Neuronal stem cell (in vitro differentiated cells): ENCODE measurements around the gene CRYZ.
"Not testable (repeated sequence)": the region's sequence is repeated elsewhere in the genome, so short reads cannot be mapped to it uniquely, and the experiment has no call there.

Experiments used
- DNase-seq: peaks from one replicate; pipeline ENCODE4 v3.0.0-alpha.2; 2013; ENCODE audit warnings: low spot score
- H2AFZ ChIP-seq: one replicate; pipeline ENCODE4 v1.6.1; 2013; ENCODE audit warnings: mild to moderate bottlenecking, low read length, inconsistent platforms
- H2AK5ac ChIP-seq: 2 replicates; pipeline ENCODE4 v1.6.1; 2013; ENCODE audit warnings: low read depth, mild to moderate bottlenecking, inconsistent platforms, low read length, moderate library complexity, mixed read lengths
- H2BK120ac ChIP-seq: 2 replicates; pipeline ENCODE4 v1.6.1; 2013; ENCODE audit warnings: low read depth, mild to moderate bottlenecking, inconsistent platforms, low read length, moderate library complexity, mixed read lengths
- H2BK12ac ChIP-seq: one replicate; pipeline ENCODE4 v1.6.1; 2013; ENCODE audit warnings: low read length, inconsistent platforms
- H2BK15ac ChIP-seq: 2 replicates; pipeline ENCODE4 v1.6.1; 2013; ENCODE audit warnings: mild to moderate bottlenecking, low read length, inconsistent platforms, mixed read lengths
- H2BK5ac ChIP-seq: one replicate; pipeline ENCODE4 v1.6.1; 2013; ENCODE audit warnings: inconsistent platforms, mild to moderate bottlenecking, low read length, moderate library complexity
- H3K14ac ChIP-seq: one replicate; pipeline ENCODE4 v1.6.1; 2013; ENCODE audit warnings: low read length, inconsistent platforms
- H3K18ac ChIP-seq: 2 replicates; pipeline ENCODE4 v1.6.1; 2013; ENCODE audit warnings: low read length, inconsistent platforms
- H3K23ac ChIP-seq: 2 replicates; pipeline ENCODE4 v1.6.1; 2013; ENCODE audit warnings: low read depth, mild to moderate bottlenecking, mixed read lengths, low read length, inconsistent platforms; ENCODE audit not compliant: poor library complexity
- H3K27ac ChIP-seq: replicated peaks from 3 replicates; pipeline ENCODE4 v1.5.1; 2013; ENCODE audit warnings: low read length, inconsistent platforms
- H3K27me3 ChIP-seq, 3 experiments: 2 replicates each; pipeline ENCODE4 v1.6.1; 2013; ENCODE audit warnings: low read length in 3 of 3, mild to moderate bottlenecking in 2 of 3, inconsistent platforms in 1 of 3, low read depth in 1 of 3, mixed read lengths in 1 of 3, moderate library complexity in 1 of 3; ENCODE audit not compliant: control insufficient read depth in 3 of 3, insufficient read depth in 3 of 3
- H3K36me3 ChIP-seq, 2 donors: replicated peaks in 1 of 2; 2 replicates each; pipeline ENCODE4 v1.6.1; 2013; ENCODE audit warnings: low read length in 2 of 2; ENCODE audit not compliant: control insufficient read depth in 2 of 2, insufficient read depth in 2 of 2
- H3K4ac ChIP-seq: 2 replicates; pipeline ENCODE4 v1.6.1; 2013; ENCODE audit warnings: inconsistent platforms, mild to moderate bottlenecking, low read length, moderate library complexity
- H3K4me1 ChIP-seq, 2 donors: 1 replicate in 1 of 2; 2 replicates in 1 of 2; pipeline ENCODE4 v1.6.1; 2013; ENCODE audit warnings: low read length in 2 of 2, low read depth in 1 of 2; ENCODE audit not compliant: control insufficient read depth in 2 of 2, insufficient read depth in 1 of 2
- H3K4me2 ChIP-seq: one replicate; pipeline ENCODE4 v1.6.1; 2013; ENCODE audit warnings: mild to moderate bottlenecking, low read length, inconsistent platforms; ENCODE audit not compliant: insufficient read depth, poor library complexity, severe bottlenecking
- H3K4me3 ChIP-seq, 2 donors: 2 replicates each; pipeline ENCODE4 v1.5.1; 2013; ENCODE audit warnings: low read length in 2 of 2, mild to moderate bottlenecking in 2 of 2, inconsistent platforms in 1 of 2, moderate library complexity in 1 of 2
- H3K79me1 ChIP-seq: one replicate; pipeline ENCODE4 v1.6.1; 2013; ENCODE audit warnings: low read depth, mild to moderate bottlenecking, inconsistent platforms, low read length, moderate library complexity
- H3K9ac ChIP-seq: one replicate; pipeline ENCODE4 v1.6.1; 2013; ENCODE audit warnings: mild to moderate bottlenecking, low read depth, low read length, inconsistent platforms; ENCODE audit not compliant: poor library complexity
- H3K9me3 ChIP-seq, 2 donors: replicated peaks in 1 of 2; 2 replicates each; pipeline versions ENCODE3 to v1.6.1; 2013; ENCODE audit warnings: low read length in 2 of 2, mild to moderate bottlenecking in 2 of 2, inconsistent platforms in 1 of 2, low read depth in 1 of 2, mixed read lengths in 1 of 2, moderate library complexity in 1 of 2; ENCODE audit not compliant: control insufficient read depth in 2 of 2, insufficient read depth in 1 of 2
- H4K8ac ChIP-seq: one replicate; pipeline ENCODE4 v1.6.1; 2013; ENCODE audit warnings: low read depth, mild to moderate bottlenecking, inconsistent platforms, low read length, moderate library complexity
- H4K91ac ChIP-seq: one replicate; pipeline ENCODE4 v1.6.1; 2013; ENCODE audit warnings: low read length, low read depth, mild to moderate bottlenecking, inconsistent platforms; ENCODE audit not compliant: poor library complexity
- WGBS, 2 donors: extraction: QIAGEN DNeasy Blood & Tissue Kit; methylation state at CpG; one replicate each; pipeline ENCODE4 v1.1.7; 2013; ENCODE audit warnings: missing lambda C conversion rate in 2 of 2, mixed read lengths in 1 of 2; ENCODE audit not compliant: insufficient read length in 2 of 2, insufficient replicate concordance in 1 of 2; ENCODE audit errors: extremely low coverage in 2 of 2; 5-methylcytosine and 5-hydroxymethylcytosine counted together

CRYZ gene

DNA sequence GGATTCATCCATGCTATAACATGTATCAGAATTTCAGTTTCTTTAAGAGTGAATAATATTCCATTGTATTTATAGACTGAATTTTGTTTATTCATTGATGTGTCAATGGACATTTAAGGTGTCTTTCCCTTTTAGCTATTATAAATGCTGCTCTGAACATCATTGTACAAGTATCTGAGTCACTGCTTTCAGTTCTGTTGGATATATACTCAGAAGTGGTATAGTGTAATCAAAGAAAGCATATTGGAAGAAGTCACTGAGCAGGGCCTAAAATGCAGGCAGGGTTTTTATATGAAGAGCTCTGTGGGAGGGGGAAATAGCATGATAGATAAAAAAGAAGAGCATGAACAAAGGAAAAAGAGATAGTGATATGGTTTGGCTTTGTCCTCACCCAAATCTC lies 22.6 kb upstream of the CRYZ start:
- H3K9ac ChIP-seq = no peak overlapping the region
- no peak overlapping the region for H2BK12ac ChIP-seq
- H3K18ac ChIP-seq = no peak overlapping the region
- H3K27me3 ChIP-seq = no peaks in the 10 kb centered on the region
- no peak overlapping the region for H3K4me3 ChIP-seq
- H3K4me1 ChIP-seq = peaks cover 0 to 5% of the 10 kb centered on the region in 2 donors
- no peak for DNase-seq
- no peak overlapping the region for H3K14ac ChIP-seq
- H2AFZ ChIP-seq = no peak overlapping the region
- H4K91ac ChIP-seq = no peak overlapping the region
- H3K9me3 ChIP-seq = peaks cover 0 to 11% of the 10 kb centered on the region in 2 donors
- H3K27ac ChIP-seq = no peak overlapping the region
- no peak overlapping the region for H2BK5ac ChIP-seq
- H2BK15ac ChIP-seq = no peak overlapping the region
- no peak overlapping the region for H2BK120ac ChIP-seq
- H3K36me3 ChIP-seq = peaks cover 7 to 68% of the 10 kb centered on the region in 2 donors
- H3K23ac ChIP-seq = no peak overlapping the region
- no peak overlapping the region for H2AK5ac ChIP-seq
- H4K8ac ChIP-seq = no peak overlapping the region
- no peak overlapping the region for H3K4ac ChIP-seq
- peaks cover 1% of the 10 kb centered on the region for H3K79me1 ChIP-seq
- no peak overlapping the region for H3K4me2 ChIP-seq

DNA sequence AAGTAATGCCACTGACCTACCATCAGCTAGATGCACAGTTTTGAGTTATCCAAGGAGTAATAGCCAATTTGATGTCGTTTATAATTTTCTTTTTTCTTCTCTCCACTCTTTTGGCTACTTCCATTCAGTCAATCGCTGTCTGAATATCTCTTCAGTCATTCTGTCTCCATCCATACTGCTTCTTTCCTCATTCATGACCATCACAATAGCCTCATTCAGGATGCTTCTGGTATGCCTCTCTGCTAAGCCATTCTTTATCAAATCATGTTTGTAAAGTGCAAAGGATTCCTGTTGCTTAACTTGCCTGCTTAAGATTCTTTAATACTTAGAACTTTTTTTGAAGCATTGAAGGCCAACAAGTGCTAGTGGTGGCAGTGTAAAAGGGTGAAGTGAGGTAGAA lies 20.3 kb upstream of the CRYZ start:
- WGBS, 2 donors = no CpG with 5 or more reads among the region's 2 CpGs
- no peak overlapping the region for H2BK12ac ChIP-seq
- no peak overlapping the region for H2AFZ ChIP-seq
- DNase-seq = no peak
- H3K14ac ChIP-seq = no peak overlapping the region
- peaks cover 6 to 76% of the 10 kb centered on the region in 2 donors for H3K36me3 ChIP-seq
- H2AK5ac ChIP-seq = no peak overlapping the region
- no peak overlapping the region for H3K9ac ChIP-seq
- H3K4me3 ChIP-seq = no peak overlapping the region
- H3K27me3 ChIP-seq = no peaks in the 10 kb centered on the region
- H3K4me2 ChIP-seq = no peak overlapping the region
- no peak overlapping the region for H3K27ac ChIP-seq
- H3K4ac ChIP-seq = no peak overlapping the region
- H3K18ac ChIP-seq = no peak overlapping the region
- no peak overlapping the region for H2BK15ac ChIP-seq
- no peak overlapping the region for H2BK120ac ChIP-seq
- H4K8ac ChIP-seq = no peak overlapping the region
- H3K9me3 ChIP-seq = peaks cover 0 to 11% of the 10 kb centered on the region in 2 donors
- peaks cover 1% of the 10 kb centered on the region for H3K79me1 ChIP-seq
- H2BK5ac ChIP-seq = no peak overlapping the region
- H3K4me1 ChIP-seq = peaks cover 0 to 5% of the 10 kb centered on the region in 2 donors
- no peak overlapping the region for H4K91ac ChIP-seq
- no peak overlapping the region for H3K23ac ChIP-seq

DNA sequence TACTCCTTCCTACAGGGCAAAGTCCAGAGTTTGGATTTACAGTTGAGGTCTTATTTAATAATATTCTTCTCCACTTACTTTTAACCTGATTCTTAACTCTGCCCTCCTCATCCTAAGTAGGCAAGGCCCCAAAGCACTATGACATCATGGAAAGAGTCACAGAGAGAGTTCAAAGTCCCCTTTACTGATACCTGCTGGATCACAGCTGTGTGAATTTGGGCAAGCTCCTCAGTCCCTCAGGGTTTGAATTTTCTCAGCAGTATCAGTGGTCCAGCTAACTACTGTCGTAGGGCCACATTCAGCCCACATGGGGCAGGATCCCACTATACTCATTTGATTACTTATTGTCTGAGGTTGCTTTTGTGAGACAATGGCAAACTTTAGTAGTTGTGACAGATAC lies 16.1 kb upstream of the CRYZ start:
- no peak overlapping the region for H2BK120ac ChIP-seq
- H3K27me3 ChIP-seq = no peaks in the 10 kb centered on the region
- H3K23ac ChIP-seq = no peak overlapping the region
- no peak overlapping the region for H2AFZ ChIP-seq
- H3K36me3 ChIP-seq = peaks cover 10 to 53% of the 10 kb centered on the region in 2 donors
- no peak overlapping the region for H3K9ac ChIP-seq
- peaks cover 0 to 5% of the 10 kb centered on the region in 2 donors for H3K4me1 ChIP-seq
- H3K9me3 ChIP-seq = peaks cover 0 to 7% of the 10 kb centered on the region in 2 donors
- peaks cover 1% of the 10 kb centered on the region for H3K79me1 ChIP-seq
- H3K4me3 ChIP-seq = no peak overlapping the region
- no peak for DNase-seq
- no peak overlapping the region for H2BK12ac ChIP-seq
- H3K4ac ChIP-seq = no peak overlapping the region
- H3K27ac ChIP-seq = no peak overlapping the region
- H2BK5ac ChIP-seq = no peak overlapping the region
- no peak overlapping the region for H4K91ac ChIP-seq
- no peak overlapping the region for H2AK5ac ChIP-seq
- no peak overlapping the region for H3K4me2 ChIP-seq
- no peak overlapping the region for H3K18ac ChIP-seq
- H4K8ac ChIP-seq = no peak overlapping the region
- no CpG with 5 or more reads among the region's 1 CpG for WGBS, 2 donors
- no peak overlapping the region for H2BK15ac ChIP-seq
- no peak overlapping the region for H3K14ac ChIP-seq

- WGBS, 2 donors = no CpG with 5 or more reads among the region's 6 CpGs
- not testable (repeated sequence) for H2BK5ac ChIP-seq, H3K18ac ChIP-seq, H3K4me1 ChIP-seq, H3K27ac ChIP-seq, H3K79me1 ChIP-seq, H2BK12ac ChIP-seq, DNase-seq, H3K27me3 ChIP-seq, H3K14ac ChIP-seq, H4K8ac ChIP-seq, H2AFZ ChIP-seq, H2AK5ac ChIP-seq, H3K9me3 ChIP-seq, H2BK15ac ChIP-seq, H3K4me2 ChIP-seq, H2BK120ac ChIP-seq, H3K23ac ChIP-seq, H3K9ac ChIP-seq, H3K4me3 ChIP-seq, H3K4ac ChIP-seq, H4K91ac ChIP-seq
- H3K36me3 ChIP-seq = peaks cover 8 to 28% of the 10 kb centered on the region in 2 donors
Measured at GRCh38 chr1:74745247-74745646, 12.4 kb upstream of the CRYZ start.
